ENCODE measurements around the gene PRKAG2. TPM values are rescaled to one million over a fixed set of nuclear protein-coding genes. Genes with fewer than 3 reads are reported as not detected.
"Not testable (repeated sequence)": the region's sequence is repeated elsewhere in the genome, so short reads cannot be mapped to it uniquely, and the experiment has no call there.

PRKAG2 gene
- total RNA-seq, 8 experiments from 2014 or later, result 6.3 to 13.4 (median 8.5) TPM

DNA sequence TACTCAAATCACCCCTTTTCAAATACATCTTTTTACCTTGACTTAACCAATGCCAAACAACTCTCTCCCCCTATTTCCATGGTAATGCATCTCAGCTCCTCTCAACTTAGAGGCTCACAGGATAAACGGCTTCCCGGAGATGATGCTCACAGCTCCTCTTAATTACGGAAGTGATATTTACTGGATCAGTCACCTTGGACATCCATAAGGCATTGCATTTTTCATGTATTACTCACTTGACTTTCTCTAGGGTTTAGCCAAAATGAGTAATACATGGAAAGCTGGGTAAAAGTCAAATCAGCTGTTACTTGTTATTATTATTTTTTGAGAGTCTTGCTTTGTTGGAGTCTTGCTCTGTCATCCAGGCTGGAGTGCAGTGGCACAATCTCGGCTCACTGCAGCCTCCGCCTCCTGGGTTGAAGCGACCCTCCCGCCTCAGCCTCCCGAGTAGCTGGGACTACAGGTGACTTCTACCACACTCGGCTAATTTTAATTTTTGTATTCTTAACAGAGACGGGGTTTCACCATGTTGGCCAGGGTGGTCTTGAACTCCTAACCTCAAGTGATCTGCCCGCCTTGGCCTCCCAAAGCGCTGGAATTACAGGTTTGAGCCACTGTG, 283.9 kb downstream of the PRKAG2 start:
- peak in 3 of 8 experiments; percentile 70 to 97 (median 94) for ATAC-seq (replicated peaks in 6 of 8)
- in situ Hi-C loops (cut with MboI; ENCODE audit: low pct_unique_long_range_greater_than_20kb in 2 of 9, low sequenced_read_pairs in 9 of 9, unreplicated experiment in 9 of 9), result no loop called here

GRCh38 chr7:151592330-151592729, 284.6 kb downstream of the PRKAG2 start:
- no peak for ATAC-seq (replicated peaks in 6 of 8)
- Histone ChIP-seq H3K4me3 (no peak overlapping the region), H3K4me1 (replicated peaks in 1 of 2) (no peaks in the 10 kb centered on the region), H3K27ac (no peak overlapping the region)
- in situ Hi-C loops (cut with MboI; ENCODE audit: low pct_unique_long_range_greater_than_20kb in 2 of 9, low sequenced_read_pairs in 9 of 9, unreplicated experiment in 9 of 9), result no loop called here
- WGBS, 10 experiments, result 81 to 100% (median 91%) methylated on average over 1 to 10 of the region's 11 CpGs

More for the DNA sequence above, 283.9 kb downstream of the PRKAG2 start:
- no peaks in the 10 kb centered on the region for H3K4me1 ChIP-seq (replicated peaks in 1 of 2)
- H3K4me3 ChIP-seq, result no peak overlapping the region
- 12 to 100% (median 92%) methylated on average over 1 to 10 of the region's 12 CpGs; no CpG with 5 or more reads in 1 of the 10 experiments for WGBS, 10 experiments
- H3K27ac ChIP-seq, result no peak overlapping the region

GRCh38 chr7:151591866-151592265, 285.0 kb downstream of the PRKAG2 start:
- Histone ChIP-seq H3K4me3 (no peak overlapping the region), H3K27ac (no peak overlapping the region), H3K4me1 (replicated peaks in 1 of 2) (no peaks in the 10 kb centered on the region)
- no peak for ATAC-seq (replicated peaks in 6 of 8)
- 20 to 100% (median 74%) methylated on average over 1 to 6 of the region's 14 CpGs; no CpG with 5 or more reads in 1 of the 10 experiments for WGBS, 10 experiments
- in situ Hi-C loops (cut with MboI; ENCODE audit: low pct_unique_long_range_greater_than_20kb in 2 of 9, low sequenced_read_pairs in 9 of 9, unreplicated experiment in 9 of 9), result no loop called here

- in situ Hi-C loops (cut with MboI; ENCODE audit: low pct_unique_long_range_greater_than_20kb in 2 of 9, low sequenced_read_pairs in 9 of 9, unreplicated experiment in 9 of 9), result no loop called here
These were observed 285.8 kb downstream of the PRKAG2 start for GRCh38 chr7:151590850-151591771.

GRCh38 chr7:151590071-151590849, 286.7 kb downstream of the PRKAG2 start:
- WGBS, 10 experiments, result 66 to 100% (median 84%) methylated on average over 1 to 10 of the region's 13 CpGs; no CpG with 5 or more reads in 3 of the 10 experiments
- no peaks in the 10 kb centered on the region for H3K4me1 ChIP-seq (replicated peaks in 1 of 2)
- in situ Hi-C loops (cut with MboI; ENCODE audit: low pct_unique_long_range_greater_than_20kb in 2 of 9, low sequenced_read_pairs in 9 of 9, unreplicated experiment in 9 of 9), result no loop called here
- H3K4me3 ChIP-seq, result no peak overlapping the region
- no peak for ATAC-seq (replicated peaks in 6 of 8)
- no peak overlapping the region for H3K27ac ChIP-seq

More at GRCh38 chr7:151590850-151591771, 285.8 kb downstream of the PRKAG2 start:
- ATAC-seq (replicated peaks in 6 of 8), result no peak
- Histone ChIP-seq H3K4me3 (no peak overlapping the region), H3K4me1 (replicated peaks in 1 of 2) (no peaks in the 10 kb centered on the region), H3K27ac (no peak overlapping the region)
- WGBS, 10 experiments, result 87 to 100% (median 96%) methylated on average over 2 to 14 of the region's 19 CpGs; no CpG with 5 or more reads in 3 of the 10 experiments

DNA sequence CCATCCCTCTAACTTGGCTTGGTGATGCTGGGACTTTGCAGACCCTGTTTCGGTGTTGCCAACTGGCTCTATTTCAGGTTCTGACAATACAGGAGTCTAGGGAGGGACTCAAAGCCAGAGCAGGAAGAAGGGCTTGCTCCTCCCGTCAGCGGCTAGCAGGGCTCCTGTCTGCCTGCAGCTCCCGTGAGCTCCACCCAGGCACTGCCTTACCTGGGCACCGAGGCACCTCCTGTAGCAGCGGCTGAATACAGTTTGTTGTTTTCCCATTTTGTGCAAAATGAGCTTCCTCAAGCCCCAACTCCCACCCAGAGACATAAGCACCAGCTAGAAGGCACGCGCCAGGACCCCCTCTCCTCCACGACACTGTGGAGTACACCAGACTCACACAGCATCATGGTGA, 287.9 kb downstream of the PRKAG2 start:
- Histone ChIP-seq H3K4me1 (replicated peaks in 1 of 2) (no peaks in the 10 kb centered on the region), H3K4me3 (no peak overlapping the region), H3K27ac (no peak overlapping the region)
- WGBS, 10 experiments, result 80 to 100% (median 93%) methylated on average over 1 to 7 of the region's 9 CpGs; no CpG with 5 or more reads in 3 of the 10 experiments
- ATAC-seq (replicated peaks in 6 of 8), result no peak
- in situ Hi-C loops (cut with MboI; ENCODE audit: low pct_unique_long_range_greater_than_20kb in 2 of 9, low sequenced_read_pairs in 9 of 9, unreplicated experiment in 9 of 9), result no loop called here

- no peaks in the 10 kb centered on the region for H3K4me1 ChIP-seq (replicated peaks in 1 of 2)
- no peak overlapping the region for H3K4me3 ChIP-seq
- ATAC-seq (replicated peaks in 6 of 8), result no peak
- WGBS, 10 experiments, result 74 to 95% (median 89%) methylated on average over 2 to 13 of the region's 14 CpGs; no CpG with 5 or more reads in 1 of the 10 experiments
- H3K27ac ChIP-seq, result no peak overlapping the region
- in situ Hi-C loops (cut with MboI; ENCODE audit: low pct_unique_long_range_greater_than_20kb in 2 of 9, low sequenced_read_pairs in 9 of 9, unreplicated experiment in 9 of 9), result no loop called here
These were observed 290.2 kb downstream of the PRKAG2 start for GRCh38 chr7:151586531-151587260.

- Histone ChIP-seq H3K4me3 (no peak overlapping the region), H3K27ac (no peak overlapping the region), H3K4me1 (replicated peaks in 1 of 2) (no peaks in the 10 kb centered on the region)
- WGBS, 10 experiments, result 60 to 97% (median 84%) methylated on average over 1 to 5 of the region's 18 CpGs; no CpG with 5 or more reads in 4 of the 10 experiments
- in situ Hi-C loops (cut with MboI; ENCODE audit: low pct_unique_long_range_greater_than_20kb in 2 of 9, low sequenced_read_pairs in 9 of 9, unreplicated experiment in 9 of 9), result no loop called here
- no peak for ATAC-seq (replicated peaks in 6 of 8)
These were observed 291.0 kb downstream of the PRKAG2 start for GRCh38 chr7:151585744-151586393.

DNA sequence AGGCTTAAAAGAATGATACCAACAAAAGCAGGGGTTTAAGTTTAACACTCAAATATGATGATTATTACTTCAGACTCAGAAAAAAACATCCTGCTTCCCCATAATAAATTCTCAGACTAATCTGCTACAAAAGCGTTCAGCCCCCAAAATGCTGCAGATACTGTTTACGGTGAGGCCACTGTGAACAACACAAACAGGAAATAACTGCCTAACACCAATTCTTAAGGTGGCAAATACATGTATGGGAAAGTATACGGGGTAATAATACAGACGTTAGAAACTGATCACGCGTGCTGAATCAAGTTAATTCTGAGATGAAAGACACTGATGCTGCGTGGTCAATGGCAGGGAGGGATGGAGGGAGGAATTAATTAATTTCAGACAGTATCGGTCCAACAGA, 295.2 kb downstream of the PRKAG2 start:
- Histone ChIP-seq H3K27ac (no peak overlapping the region), H3K4me1 (replicated peaks in 1 of 2) (no peaks in the 10 kb centered on the region), H3K4me3 (no peak overlapping the region)
- in situ Hi-C loops (cut with MboI; ENCODE audit: low pct_unique_long_range_greater_than_20kb in 2 of 9, low sequenced_read_pairs in 9 of 9, unreplicated experiment in 9 of 9), result no loop called here
- WGBS, 10 experiments, result 44 to 100% (median 87%) methylated on average over 1 to 7 of the region's 8 CpGs; no CpG with 5 or more reads in 1 of the 10 experiments
- ATAC-seq (replicated peaks in 6 of 8), result no peak

DNA sequence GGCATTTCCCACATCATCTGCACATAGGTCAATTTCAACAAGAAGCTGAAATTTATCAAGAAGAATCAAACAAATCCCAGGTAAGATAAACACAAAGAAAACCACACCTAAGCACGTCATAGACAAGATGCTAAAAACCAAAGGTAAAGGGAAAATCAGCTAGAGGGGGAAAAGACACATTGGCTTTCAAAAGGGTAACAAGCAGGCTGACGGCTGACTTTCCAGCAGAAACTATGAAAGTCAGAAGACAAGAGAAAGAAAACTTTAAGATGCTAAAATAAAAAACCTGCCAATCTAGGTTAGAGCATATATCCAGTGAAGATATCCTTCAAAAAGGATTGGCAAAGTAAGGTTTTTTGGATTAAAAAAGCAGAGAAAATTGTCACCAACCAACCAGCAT, 297.3 kb downstream of the PRKAG2 start:
- no peak for ATAC-seq (replicated peaks in 6 of 8)
- H3K4me1 ChIP-seq (replicated peaks in 1 of 2), result no peaks in the 10 kb centered on the region
- in situ Hi-C loops (cut with MboI; ENCODE audit: low pct_unique_long_range_greater_than_20kb in 2 of 9, low sequenced_read_pairs in 9 of 9, unreplicated experiment in 9 of 9), result no loop called here
- H3K4me3 ChIP-seq, result no peak overlapping the region
- 50 to 100% (median 81%) methylated on average over 1 to 2 of the region's 2 CpGs; no CpG with 5 or more reads in 1 of the 10 experiments for WGBS, 10 experiments
- H3K27ac ChIP-seq, result no peak overlapping the region

- Histone ChIP-seq H3K4me3 (no peak overlapping the region), H3K4me1 (replicated peaks in 1 of 2) (no peaks in the 10 kb centered on the region), H3K27ac (no peak overlapping the region)
- no peak for ATAC-seq (replicated peaks in 6 of 8)
- in situ Hi-C loops (cut with MboI; ENCODE audit: low pct_unique_long_range_greater_than_20kb in 2 of 9, low sequenced_read_pairs in 9 of 9, unreplicated experiment in 9 of 9), result no loop called here
- 70 to 100% (median 89%) methylated on average over 1 to 7 of the region's 7 CpGs for WGBS, 10 experiments
These were observed 301.5 kb downstream of the PRKAG2 start for GRCh38 chr7:151575410-151575809.

GRCh38 chr7:151573046-151573445, 303.9 kb downstream of the PRKAG2 start:
- H3K4me3 ChIP-seq; H3K4me1 ChIP-seq (replicated peaks in 1 of 2); H3K27ac ChIP-seq; in situ Hi-C loops (cut with MboI; ENCODE audit: low pct_unique_long_range_greater_than_20kb in 2 of 9, low sequenced_read_pairs in 9 of 9, unreplicated experiment in 9 of 9): not testable (repeated sequence)
- peak in 2 of 8 experiments; percentile 32 to 39 for ATAC-seq (replicated peaks in 6 of 8)
- WGBS, 10 experiments, result 0 to 100% (median 86%) methylated on average over 1 to 3 of the region's 3 CpGs; no CpG with 5 or more reads in 4 of the 10 experiments
